ENCODE measurements around the gene LHPP.
A peak's percentile ranks its signal among the peaks of the same experiment; 100 is the strongest.

LHPP gene

GRCh38 chr10:124500757-124501156 is 39.1 kb downstream of the LHPP start:
- no peak for DNase-seq

- no peak for DNase-seq
Observed at GRCh38 chr10:124504711-124505110, 43.1 kb downstream of the LHPP start.

- DNase-seq: no peak
Observed at GRCh38 chr10:124505279-124505678, 43.7 kb downstream of the LHPP start.

GRCh38 chr10:124508070-124508667 is 46.5 kb downstream of the LHPP start:
- peak; percentile 42 for DNase-seq

GRCh38 chr10:124508907-124509454 is 47.4 kb downstream of the LHPP start:
- no peak for DNase-seq

GRCh38 chr10:124509880-124510632 is 48.4 kb downstream of the LHPP start:
- DNase-seq: no peak

- DNase-seq: no peak
Observed at GRCh38 chr10:124510759-124511158, 49.1 kb downstream of the LHPP start.

- no peak for DNase-seq
Observed at GRCh38 chr10:124511205-124512039, 49.8 kb downstream of the LHPP start.

GRCh38 chr10:124512040-124512428 is 50.4 kb downstream of the LHPP start:
- no peak for DNase-seq

GRCh38 chr10:124512600-124512999 is 51.0 kb downstream of the LHPP start:
- no peak for DNase-seq

GRCh38 chr10:124515244-124515970 is 53.8 kb downstream of the LHPP start:
- DNase-seq: no peak

GRCh38 chr10:124516181-124516580 is 54.6 kb downstream of the LHPP start:
- DNase-seq: no peak

GRCh38 chr10:124516746-124517397 is 55.2 kb downstream of the LHPP start:
- no peak for DNase-seq

GRCh38 chr10:124517461-124517860 is 55.8 kb downstream of the LHPP start:
- DNase-seq: no peak

GRCh38 chr10:124517931-124518330 is 56.3 kb downstream of the LHPP start:
- no peak for DNase-seq

GRCh38 chr10:124518366-124518765 is 56.7 kb downstream of the LHPP start:
- DNase-seq: no peak

- DNase-seq: no peak
Observed at GRCh38 chr10:124520558-124521428, 59.2 kb downstream of the LHPP start.

GRCh38 chr10:124521429-124521871 is 59.8 kb downstream of the LHPP start:
- no peak for DNase-seq

GRCh38 chr10:124522131-124522932 is 60.7 kb downstream of the LHPP start:
- no peak for DNase-seq
